GM12874 (cell line): ENCODE measurements around the gene SPPL2A.

Source experiments
- CTCF ChIP-seq: IDR thresholded peaks from 2 replicates; pipeline ENCODE4 v1.5.1; 2011; ENCODE audit warnings: low read depth, mild to moderate bottlenecking, control low read depth, low read length, moderate library complexity; ENCODE audit not compliant: insufficient read depth

The SPPL2A gene

GRCh38 chr15:50707878-50708427, 57.6 kb downstream of the SPPL2A start:
- TF ChIP-seq CTCF, result no peak

GRCh38 chr15:50702762-50703334, 62.7 kb downstream of the SPPL2A start:
- TF ChIP-seq CTCF, result no peak

GRCh38 chr15:50698101-50698500, 67.4 kb downstream of the SPPL2A start:
- TF ChIP-seq CTCF, result no peak

GRCh38 chr15:50697109-50697797, 68.3 kb downstream of the SPPL2A start:
- TF ChIP-seq CTCF, result no peak

GRCh38 chr15:50687302-50687902, 78.1 kb downstream of the SPPL2A start:
- TF ChIP-seq CTCF, result no peak

- TF ChIP-seq CTCF, result no peak
Measured at GRCh38 chr15:50686469-50687301, 78.8 kb downstream of the SPPL2A start, which contains the start of gene TRPM7. TSS of gene TRPM7 (minus strand) at chr15:50686797. CDS start at chr15:50686533, 264 bp downstream.
